HL-60/S4 treated with phorbol 12-myristate 13-acetate at 8.2 ng/mL for 4 days and 3 days (cell line): Measurements from ENCODE around the gene PCDHA12.
"Not testable (repeated sequence)": the region's sequence is repeated elsewhere in the genome, so short reads cannot be mapped to it uniquely, and the experiment has no call there.

Experiments
- in situ Hi-C: fragments of 300-500 bp; cut with MboI; formaldehyde crosslinking; loops from 2 replicates; pipeline ENCODE4 v1.15.0; 2022; ENCODE audit warnings: low sequenced_read_pairs

PCDHA12 gene

GRCh38 chr5:140857987-140858240 is 17.2 kb upstream of the PCDHA12 start:
- in situ Hi-C loops: no loop called here

- in situ Hi-C loops: no loop called here
These were observed 12.4 kb upstream of the PCDHA12 start for GRCh38 chr5:140862441-140863295.

GRCh38 chr5:140868721-140869554 is 6.2 kb upstream of the PCDHA12 start, which contains the start of gene PCDHA11:
PCDHA11 (plus strand) TSS chr5:140868957; CDS start chr5:140869104, 147 bp downstream.
- in situ Hi-C loops: no loop called here

- in situ Hi-C loops: no loop called here
These were observed 5.6 kb upstream of the PCDHA12 start for GRCh38 chr5:140869555-140869886.

GRCh38 chr5:140870221-140871201 is 4.6 kb upstream of the PCDHA12 start:
- in situ Hi-C loops: no loop called here

- in situ Hi-C loops: not testable (repeated sequence)
These were observed 1.6 kb downstream of the PCDHA12 start for GRCh38 chr5:140876541-140877261.

- in situ Hi-C loops: no loop called here
These were observed 2.1 kb downstream of the PCDHA12 start for GRCh38 chr5:140877262-140877581.

GRCh38 chr5:140881889-140882590 is 6.9 kb downstream of the PCDHA12 start, which contains the start of gene PCDHA13:
PCDHA13 (plus strand) TSS chr5:140882124; CDS start chr5:140882269, 145 bp downstream.
- in situ Hi-C loops: no loop called here

- in situ Hi-C loops: no loop called here
These were observed 7.4 kb downstream of the PCDHA12 start for GRCh38 chr5:140882591-140882899.

GRCh38 chr5:140883373-140883772 is 8.3 kb downstream of the PCDHA12 start:
- in situ Hi-C loops: no loop called here

GRCh38 chr5:140883927-140884697 is 9.0 kb downstream of the PCDHA12 start:
- in situ Hi-C loops: no loop called here

GRCh38 chr5:140916325-140916724 is 41.2 kb downstream of the PCDHA12 start:
- in situ Hi-C loops: no loop called here

GRCh38 chr5:140923601-140924000 is 48.5 kb downstream of the PCDHA12 start:
- in situ Hi-C loops: no loop called here

- in situ Hi-C loops: no loop called here
These were observed 50.8 kb downstream of the PCDHA12 start, which contains the start of gene PCDHAC1 for GRCh38 chr5:140925806-140926442. PCDHAC1 (plus strand) TSS chr5:140926299; CDS start chr5:140926893, 594 bp downstream.

- in situ Hi-C loops: no loop called here
These were observed 51.5 kb downstream of the PCDHA12 start for GRCh38 chr5:140926443-140927227.

- in situ Hi-C loops: no loop called here
These were observed 52.1 kb downstream of the PCDHA12 start for GRCh38 chr5:140927228-140927573.
